K562 (cell line): Measurements from ENCODE around the gene PNPLA1. TPM values are rescaled to one million over a fixed set of nuclear protein-coding genes. Genes with fewer than 3 reads are reported as not detected.

Source experiments
- BCL6 ChIP-seq: fragments of 250-450 bp; sonication (Bioruptor Pico); IDR thresholded peaks from 2 replicates; pipeline ENCODE4 v1.4.0; 2020
- CAMTA2 ChIP-seq: fragments of 250-450 bp; sonication (Bioruptor Pico); conservative IDR thresholded peaks from 2 replicates; pipeline ENCODE4 v1.5.1; 2022
- CBX1 ChIP-seq: sonication (generic); IDR thresholded peaks from 2 replicates; pipeline ENCODE4 v1.6.1; 2016; ENCODE audit warnings: antibody characterized with exemption, low read depth, mild to moderate bottlenecking
- EZH2 ChIP-seq: IDR thresholded peaks from 2 replicates; pipeline ENCODE4 v1.6.1; 2012; ENCODE audit warnings: low read depth, mild to moderate bottlenecking, inconsistent platforms, low read length, borderline replicate concordance
- FOXA3 ChIP-seq, 2 experiments: fragments of 450-650 bp in 1 of 2; sonication (generic) in 1 of 2; formaldehyde crosslinking; IDR thresholded peaks in 1 of 2; conservative IDR thresholded peaks in 1 of 2; 2 replicates each; pipeline versions ENCODE4 v1.4.0 to v1.8.0; 2020 to 2022; ENCODE audit warnings: mild to moderate bottlenecking in 2 of 2, missing genetic modification reagents in 1 of 2
- GABPA ChIP-seq: fragments of 200-800 bp; sonication (Bioruptor generic); conservative IDR thresholded peaks from 2 replicates; pipeline ENCODE4 v1.6.1; 2016; ENCODE audit warnings: low read depth, missing genetic modification characterization, missing compliant biosample characterization
- HNRNPK ChIP-seq: fragments of 200-400 bp; formaldehyde crosslinking; IDR thresholded peaks from one replicate; pipeline ENCODE4 v1.6.1; 2018; ENCODE audit warnings: mild to moderate bottlenecking, low read depth, low read length; ENCODE audit not compliant: poor library complexity, severe bottlenecking
- KLF10 ChIP-seq: fragments of 250-450 bp; sonication (Bioruptor Pico); IDR thresholded peaks from 2 replicates; pipeline ENCODE4 v1.6.1; 2021; ENCODE audit warnings: matching md5 sums
- NONO ChIP-seq, 2 experiments: fragments of 200-400 bp in 1 of 2; fragments of 450-650 bp in 1 of 2; formaldehyde crosslinking in 1 of 2; IDR thresholded peaks; 2 replicates each; pipeline ENCODE4 v1.6.1; 2017; ENCODE audit warnings: low read depth in 2 of 2, mild to moderate bottlenecking in 2 of 2, moderate library complexity in 2 of 2, low read length in 1 of 2
- POLR2AphosphoS2 ChIP-seq: IDR thresholded peaks from 2 replicates; pipeline ENCODE4 v1.6.1; 2012; ENCODE audit warnings: low read length, improper control_type of control experiment
- RHOXF2B ChIP-seq: fragments of 250-450 bp; sonication (Bioruptor Pico); conservative IDR thresholded peaks from 2 replicates; pipeline ENCODE4 v1.5.1; 2021
- SAP30 ChIP-seq: fragments of 200-600 bp; sonication (generic); IDR thresholded peaks from 2 replicates; pipeline ENCODE4 v1.6.1; 2012; ENCODE audit warnings: borderline replicate concordance, low read depth, mild to moderate bottlenecking, moderate library complexity, low read length, control low read depth, inconsistent platforms; ENCODE audit not compliant: insufficient read depth, poor library complexity, severe bottlenecking
- SMARCA4 ChIP-seq: fragments of 450-650 bp; IDR thresholded peaks from 2 replicates; pipeline ENCODE4 v1.6.1; 2016
- SMARCA5 ChIP-seq: fragments of 450-650 bp; IDR thresholded peaks from 2 replicates; pipeline ENCODE4 v1.6.1; 2016
- SREBF2 ChIP-seq: sonication (generic); formaldehyde crosslinking; IDR thresholded peaks from 2 replicates; pipeline ENCODE4 v1.4.0; 2020; ENCODE audit warnings: mild to moderate bottlenecking, missing genetic modification reagents
- TSC22D4 ChIP-seq: fragments of 450-650 bp; IDR thresholded peaks from 2 replicates; pipeline ENCODE4 v1.6.1; 2016; ENCODE audit warnings: missing genetic modification characterization, missing biosample characterization, control low read depth
- ZBED1 ChIP-seq: IDR thresholded peaks from 2 replicates; pipeline ENCODE4 v1.6.1; 2014
- ZNF124 ChIP-seq: sonication (generic); formaldehyde crosslinking; IDR thresholded peaks from 2 replicates; pipeline ENCODE4 v1.8.1; 2022; ENCODE audit warnings: missing genetic modification reagents
- ZNF282 ChIP-seq: sonication (generic); formaldehyde crosslinking; IDR thresholded peaks from 2 replicates; pipeline ENCODE4 v1.8.1; 2023; ENCODE audit warnings: missing genetic modification reagents
- ZNF445 ChIP-seq: fragments of 250-450 bp; sonication (Bioruptor Pico); IDR thresholded peaks from 2 replicates; pipeline ENCODE4 v1.4.0; 2020; ENCODE audit warnings: low read depth, mild to moderate bottlenecking, moderate library complexity
- polyA plus RNA-seq, 8 experiments: library from polyadenylated mRNA; depleted of rRNA in 4 of 8; stranded (reverse) in 5 of 8; unstranded in 3 of 8; fragments of >200 nt; fragmentation: Nextera tagmentation in 2 of 8; fragmentation: Illumina TruSeq in 1 of 8; extraction: Ambion mirVana in 2 of 8; extraction: Trizol in 1 of 8; gene quantifications; 2 replicates each; pipeline versions ENCODE4 v1.2.1 to v1.2.3, GENCODE V29; 2011 to 2014; ENCODE audit warnings: inconsistent platforms in 1 of 8, missing spikeins in 1 of 8
- total RNA-seq, 7 experiments: library from RNA; depleted of rRNA in 6 of 7; stranded (reverse); fragments of >200 nt in 6 of 7; fragmentation: Illumina TruSeq in 2 of 7; extraction: Trizol in 2 of 7; gene quantifications; 2 replicates each; pipeline versions ENCODE4 v1.2.1 to v1.2.3, GENCODE V29; 2011 to 2021; ENCODE audit warnings: low replicate concordance in 1 of 7
- TF ChIP-seq, protein P1 (sequence below): sonication (generic); formaldehyde crosslinking; IDR thresholded peaks from 2 replicates; pipeline ENCODE4 v1.8.1; 2023; ENCODE audit warnings: mild to moderate bottlenecking, missing genetic modification reagents
- TF ChIP-seq, protein P2 (sequence below): sonication (generic); formaldehyde crosslinking; IDR thresholded peaks from 2 replicates; pipeline ENCODE4 v1.8.0; 2022; ENCODE audit warnings: missing genetic modification reagents, mild to moderate bottlenecking, borderline replicate concordance

PNPLA1 gene
- total and polyA plus RNA-seq, 9 of the 15 experiments (the other 6 are each of a cell fraction or from before 2014, with no cell fraction given), result 0.04 to 0.27 (median 0.13) TPM; not detected in 2

- TF ChIP-seq ZBED1, result peak; percentile 94
- no peak for TF ChIP-seq SREBF2
- peak in 1 of 2 experiments; percentile 78; a peak in 3 of 4 replicates for TF ChIP-seq FOXA3 (CRISPR knock-in tag; conservative IDR thresholded peaks at IDR 0.05 in 1 of 2, IDR thresholded peaks at IDR 0.05 in 1 of 2)
- no peak for TF ChIP-seq EZH2
- no peak for TF ChIP-seq CAMTA2 (CRISPR knock-in tag)
- TF ChIP-seq SMARCA5, result peak; percentile 29; the same call in 1 of the 2 replicates
- peak; percentile 67; the same call in 1 of the 2 replicates for TF ChIP-seq BCL6 (CRISPR knock-in tag)
- no peak for TF ChIP-seq RHOXF2B
- TF ChIP-seq CBX1, result no peak
- TF ChIP-seq SAP30, result no peak
- no peak for TF ChIP-seq ZNF282 (CRISPR knock-in tag)
- peak; percentile 96 for TF ChIP-seq SMARCA4
- TF ChIP-seq POLR2AphosphoS2, result no peak
- TF ChIP-seq, protein P1, sequence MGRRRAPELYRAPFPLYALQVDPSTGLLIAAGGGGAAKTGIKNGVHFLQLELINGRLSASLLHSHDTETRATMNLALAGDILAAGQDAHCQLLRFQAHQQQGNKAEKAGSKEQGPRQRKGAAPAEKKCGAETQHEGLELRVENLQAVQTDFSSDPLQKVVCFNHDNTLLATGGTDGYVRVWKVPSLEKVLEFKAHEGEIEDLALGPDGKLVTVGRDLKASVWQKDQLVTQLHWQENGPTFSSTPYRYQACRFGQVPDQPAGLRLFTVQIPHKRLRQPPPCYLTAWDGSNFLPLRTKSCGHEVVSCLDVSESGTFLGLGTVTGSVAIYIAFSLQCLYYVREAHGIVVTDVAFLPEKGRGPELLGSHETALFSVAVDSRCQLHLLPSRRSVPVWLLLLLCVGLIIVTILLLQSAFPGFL (CRISPR knock-in tag), result peak; percentile 60; the same call in 1 of the 2 replicates
- TF ChIP-seq KLF10 (CRISPR knock-in tag), result no peak
- no peak for TF ChIP-seq ZNF445 (CRISPR knock-in tag)
- TF ChIP-seq ZNF124 (CRISPR knock-in tag), result no peak
- peak; percentile 43 for TF ChIP-seq GABPA (tag)
- TF ChIP-seq TSC22D4 (tag), result no peak
- TF ChIP-seq, protein P2, sequence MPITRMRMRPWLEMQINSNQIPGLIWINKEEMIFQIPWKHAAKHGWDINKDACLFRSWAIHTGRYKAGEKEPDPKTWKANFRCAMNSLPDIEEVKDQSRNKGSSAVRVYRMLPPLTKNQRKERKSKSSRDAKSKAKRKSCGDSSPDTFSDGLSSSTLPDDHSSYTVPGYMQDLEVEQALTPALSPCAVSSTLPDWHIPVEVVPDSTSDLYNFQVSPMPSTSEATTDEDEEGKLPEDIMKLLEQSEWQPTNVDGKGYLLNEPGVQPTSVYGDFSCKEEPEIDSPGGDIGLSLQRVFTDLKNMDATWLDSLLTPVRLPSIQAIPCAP, result no peak
- TF ChIP-seq HNRNPK, result no peak
- TF ChIP-seq NONO (IDR thresholded peaks at IDR 0.05; ENCODE audit: low read depth in 2 of 2, low read length in 1 of 2), result no peak
Observed at GRCh38 chr6:36350681-36351571, 81.1 kb downstream of the PNPLA1 start (continued).
